ENCODE measurements around the gene OPN1SW.

DNA sequence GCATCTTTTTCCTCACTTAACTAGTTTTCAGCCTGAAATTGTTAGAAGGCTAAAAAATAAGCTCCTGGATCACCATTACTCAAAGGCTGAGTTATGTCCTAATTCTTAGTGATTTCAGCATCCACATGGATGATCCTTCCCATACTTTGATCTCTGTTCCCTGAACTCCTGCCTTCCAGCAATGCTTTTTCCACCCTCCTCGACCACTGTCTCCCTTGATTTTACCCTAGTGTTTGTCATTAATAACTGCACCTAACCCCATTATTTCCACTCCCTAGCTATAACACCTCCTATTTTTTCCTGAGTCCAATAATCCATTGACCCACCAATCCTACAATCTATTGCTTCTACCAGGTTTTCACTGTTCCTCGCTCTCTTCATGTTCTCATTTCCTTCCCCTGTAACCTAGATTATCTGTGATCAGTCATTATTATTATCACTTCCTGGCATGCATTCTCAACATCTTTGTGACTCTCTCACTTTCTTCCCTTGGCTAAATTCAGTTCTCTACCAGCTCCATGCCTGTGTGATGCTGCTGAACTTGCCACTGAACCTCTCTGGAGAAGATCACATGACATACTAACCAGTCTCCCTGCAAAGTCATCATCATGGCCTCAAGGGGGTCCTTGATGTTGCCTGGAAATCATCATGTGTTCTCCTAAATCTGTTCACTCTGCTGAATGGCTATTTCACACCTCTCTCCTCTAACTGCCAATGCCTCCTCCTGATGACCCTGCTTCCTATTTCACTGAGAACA is 42.9 kb downstream of the OPN1SW start:
- TF ChIP-seq, protein P1, sequence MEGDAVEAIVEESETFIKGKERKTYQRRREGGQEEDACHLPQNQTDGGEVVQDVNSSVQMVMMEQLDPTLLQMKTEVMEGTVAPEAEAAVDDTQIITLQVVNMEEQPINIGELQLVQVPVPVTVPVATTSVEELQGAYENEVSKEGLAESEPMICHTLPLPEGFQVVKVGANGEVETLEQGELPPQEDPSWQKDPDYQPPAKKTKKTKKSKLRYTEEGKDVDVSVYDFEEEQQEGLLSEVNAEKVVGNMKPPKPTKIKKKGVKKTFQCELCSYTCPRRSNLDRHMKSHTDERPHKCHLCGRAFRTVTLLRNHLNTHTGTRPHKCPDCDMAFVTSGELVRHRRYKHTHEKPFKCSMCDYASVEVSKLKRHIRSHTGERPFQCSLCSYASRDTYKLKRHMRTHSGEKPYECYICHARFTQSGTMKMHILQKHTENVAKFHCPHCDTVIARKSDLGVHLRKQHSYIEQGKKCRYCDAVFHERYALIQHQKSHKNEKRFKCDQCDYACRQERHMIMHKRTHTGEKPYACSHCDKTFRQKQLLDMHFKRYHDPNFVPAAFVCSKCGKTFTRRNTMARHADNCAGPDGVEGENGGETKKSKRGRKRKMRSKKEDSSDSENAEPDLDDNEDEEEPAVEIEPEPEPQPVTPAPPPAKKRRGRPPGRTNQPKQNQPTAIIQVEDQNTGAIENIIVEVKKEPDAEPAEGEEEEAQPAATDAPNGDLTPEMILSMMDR (IDR thresholded peaks at IDR 0.05) = no peak
- TF ChIP-seq POLR2A (IDR thresholded peaks at IDR 0.05) = no peak
